GM10847 (cell line): ENCODE data around the gene TCEAL9.

ENCODE experiments used
- POLR2A ChIP-seq: IDR thresholded peaks from 2 replicates; pipeline ENCODE4 v1.6.1; 2011; ENCODE audit not compliant: insufficient read length; ENCODE audit errors: extremely low read depth

The TCEAL9 gene, protein sequence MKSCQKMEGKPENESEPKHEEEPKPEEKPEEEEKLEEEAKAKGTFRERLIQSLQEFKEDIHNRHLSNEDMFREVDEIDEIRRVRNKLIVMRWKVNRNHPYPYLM

DNA sequence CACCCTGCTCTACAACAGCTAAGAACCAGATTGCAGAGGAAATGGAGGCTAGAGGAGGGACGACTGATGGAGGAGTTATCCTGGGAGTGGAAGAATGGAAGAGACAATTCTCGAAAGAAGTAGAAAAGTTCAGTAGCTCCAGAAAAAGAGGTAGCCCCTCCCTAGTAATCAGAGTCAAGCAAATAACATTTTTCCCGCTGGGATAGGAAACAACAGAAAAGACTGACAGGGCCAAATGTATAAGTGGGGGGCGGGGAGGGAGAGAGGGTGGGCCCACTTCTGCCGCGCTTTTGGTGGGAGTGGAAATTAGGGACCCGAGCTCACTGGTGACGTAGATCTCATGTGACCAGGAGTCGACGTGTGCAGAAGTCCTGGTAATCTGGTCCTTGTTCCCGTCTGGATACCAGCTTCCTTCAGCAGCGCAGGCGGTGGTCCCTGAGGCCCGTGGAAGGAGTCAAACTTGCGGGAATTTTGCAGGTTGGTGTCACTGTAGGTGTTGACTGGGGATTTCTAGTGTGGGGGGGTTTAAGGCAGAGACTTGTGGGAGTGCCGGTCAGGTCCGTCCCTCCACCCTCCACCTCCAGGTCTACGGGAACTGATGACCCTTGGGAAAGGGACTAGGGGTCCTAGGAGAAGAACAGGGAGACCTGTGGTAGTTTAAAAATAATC lies at the start of gene TCEAL9:
Gene TCEAL9 (plus strand): TSS at position 377 of the 669 bp plus-strand sequence. CDS start 1,179 bp downstream, outside the sequence.
- TF ChIP-seq POLR2A = no peak

DNA sequence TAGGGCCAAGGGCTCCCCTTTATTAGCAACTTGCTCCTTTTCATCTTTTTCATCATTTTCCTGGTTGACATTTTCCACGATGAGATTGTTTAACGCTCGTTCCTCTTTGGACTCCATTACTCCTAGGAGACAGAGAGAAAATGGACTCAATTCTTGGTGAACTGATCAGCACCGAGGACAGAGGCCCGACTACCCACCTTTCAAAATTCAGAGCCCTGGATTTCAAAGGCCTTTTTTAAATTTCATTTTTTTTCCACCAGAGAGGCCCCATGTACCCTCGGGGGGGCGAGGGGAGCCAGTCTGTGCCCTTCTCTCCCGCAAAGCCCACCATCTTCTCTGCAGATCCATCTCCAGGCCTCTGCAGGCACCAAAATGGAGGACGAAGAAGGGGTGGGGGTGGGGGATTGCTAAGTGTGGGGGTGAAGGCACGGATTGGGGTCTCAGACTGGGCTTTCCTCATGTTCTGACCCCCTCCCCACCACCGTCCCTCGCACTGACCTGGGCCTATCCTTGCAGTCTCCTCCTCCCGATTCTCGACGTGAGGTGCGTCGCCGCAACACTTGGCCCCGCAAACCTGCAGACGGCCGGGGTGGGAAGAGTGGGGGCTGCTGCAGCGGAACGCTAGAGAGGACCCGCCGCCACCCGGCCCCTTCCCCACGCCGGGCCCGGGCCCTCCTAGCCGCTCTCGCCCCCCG lies 46.3 kb upstream of the TCEAL9 start:
- no peak for TF ChIP-seq POLR2A

DNA sequence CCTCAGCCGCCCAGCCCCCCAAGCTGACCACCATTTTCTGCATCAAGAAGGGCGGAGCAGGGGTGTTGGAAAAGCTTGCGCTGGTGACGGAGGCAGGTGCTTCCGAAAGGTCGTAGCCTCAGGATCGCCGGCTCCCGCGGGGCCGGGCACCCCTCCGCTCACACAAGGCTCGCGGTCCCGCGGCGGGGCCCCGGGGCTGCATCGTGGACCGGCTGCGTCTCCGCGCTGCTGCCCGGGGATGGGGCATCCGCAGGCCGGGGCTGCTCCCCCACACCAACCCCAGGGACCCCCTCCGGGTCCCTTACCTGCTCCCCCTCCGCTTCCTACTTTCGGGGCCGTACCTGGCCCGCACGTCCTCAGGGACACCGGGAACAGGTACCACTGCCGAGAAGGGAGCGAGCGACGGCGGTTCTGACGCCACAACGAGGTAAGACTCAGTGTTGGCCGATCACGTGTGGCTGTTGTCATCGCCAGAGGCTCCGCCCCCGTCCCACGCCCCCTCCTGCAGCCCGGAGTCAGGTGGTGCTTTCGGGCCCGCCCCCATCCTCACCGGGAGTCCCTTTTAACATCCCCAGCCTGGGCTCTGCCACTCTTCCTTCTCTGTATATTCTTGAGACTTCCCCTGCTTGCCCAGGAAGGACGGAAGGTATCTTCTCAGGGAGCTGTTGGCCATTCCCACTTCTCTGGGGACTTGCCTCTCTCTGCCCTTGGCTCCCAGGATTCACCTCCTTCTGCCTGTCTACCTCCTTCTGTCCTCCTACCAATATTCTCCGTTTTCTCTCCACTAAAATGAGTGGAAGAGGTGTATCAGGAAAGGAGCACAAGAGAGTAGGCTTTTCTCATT lies 45.5 kb upstream of the TCEAL9 start, which contains the start of gene BEX2:
Gene BEX2 (minus strand): TSS at position 436 of the 844 bp plus-strand sequence. CDS start 1,014 bp downstream, outside the sequence.
- TF ChIP-seq POLR2A = no peak

DNA sequence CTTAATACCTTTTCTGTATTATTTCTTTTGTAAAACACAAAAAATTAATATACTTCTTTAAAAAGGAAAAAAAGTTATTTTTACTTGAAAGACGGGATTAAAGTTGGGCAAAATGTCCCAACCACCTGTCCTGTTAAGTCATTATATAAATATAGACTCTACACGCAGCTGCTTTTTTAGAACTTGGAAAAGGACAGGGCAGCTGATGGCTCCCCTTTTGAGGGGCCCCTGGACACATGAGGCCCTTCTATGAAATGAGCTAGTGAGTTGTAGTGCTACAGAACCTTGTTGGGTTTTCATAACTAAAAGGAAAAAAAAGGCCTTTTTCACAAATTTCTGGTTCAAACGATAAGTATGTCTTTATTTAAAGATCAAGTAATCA lies 44.9 kb upstream of the TCEAL9 start:
- no peak for TF ChIP-seq POLR2A

DNA sequence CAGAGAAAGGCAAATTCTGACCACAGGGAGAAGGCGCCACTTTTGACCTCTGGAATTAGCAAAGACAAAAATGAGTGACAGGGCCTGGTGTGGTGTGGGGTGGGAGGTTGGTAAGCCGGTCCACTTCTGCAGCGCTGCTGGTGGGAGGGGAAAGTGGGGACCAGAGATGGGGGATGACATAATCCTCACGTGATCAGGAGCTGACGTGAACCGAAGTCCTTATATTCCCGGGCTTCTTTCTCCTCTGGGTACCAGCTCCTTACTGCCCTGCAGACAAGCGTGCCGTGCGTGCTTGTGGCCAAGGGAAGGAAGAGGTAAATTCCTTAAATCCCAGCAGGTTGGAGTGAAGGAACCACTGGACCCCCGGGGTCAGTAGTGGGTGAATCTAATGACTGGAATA lies 26.3 kb upstream of the TCEAL9 start, which contains the start of gene TCEAL7:
Gene TCEAL7 (plus strand): TSS at position 249 of the 400 bp plus-strand sequence. CDS start 1,165 bp downstream, outside the sequence.
- no peak for TF ChIP-seq POLR2A

DNA sequence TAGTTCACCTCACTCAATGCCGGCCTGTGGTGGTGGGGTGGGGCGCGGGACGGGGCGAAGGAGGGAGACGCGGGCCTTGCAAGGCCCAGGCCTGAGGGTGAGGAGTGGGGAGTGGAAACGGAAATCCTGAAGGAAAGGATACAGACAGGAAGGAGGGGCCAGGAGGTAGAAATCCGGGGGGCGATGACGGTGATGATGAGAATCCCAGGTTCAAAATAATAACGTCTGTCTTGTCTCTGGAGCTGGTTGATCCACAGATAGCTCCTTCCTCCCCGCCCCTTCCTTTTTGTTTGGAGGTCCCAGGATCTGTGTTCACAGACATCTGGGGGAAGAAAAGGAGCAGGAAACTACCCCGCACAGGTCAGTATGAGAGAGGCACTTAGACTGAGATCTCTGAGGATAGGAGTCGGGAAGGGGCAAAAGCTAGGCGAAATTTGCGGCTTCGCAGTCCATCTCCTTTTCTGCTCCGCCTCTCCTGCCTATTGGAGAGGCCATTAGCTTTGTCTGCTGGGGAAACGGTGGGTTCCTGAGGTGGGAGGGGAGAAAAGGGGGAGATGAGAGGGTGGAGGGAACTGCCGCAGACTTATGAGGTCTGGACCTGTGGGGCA lies 25.5 kb upstream of the TCEAL9 start:
- TF ChIP-seq POLR2A = no peak

DNA sequence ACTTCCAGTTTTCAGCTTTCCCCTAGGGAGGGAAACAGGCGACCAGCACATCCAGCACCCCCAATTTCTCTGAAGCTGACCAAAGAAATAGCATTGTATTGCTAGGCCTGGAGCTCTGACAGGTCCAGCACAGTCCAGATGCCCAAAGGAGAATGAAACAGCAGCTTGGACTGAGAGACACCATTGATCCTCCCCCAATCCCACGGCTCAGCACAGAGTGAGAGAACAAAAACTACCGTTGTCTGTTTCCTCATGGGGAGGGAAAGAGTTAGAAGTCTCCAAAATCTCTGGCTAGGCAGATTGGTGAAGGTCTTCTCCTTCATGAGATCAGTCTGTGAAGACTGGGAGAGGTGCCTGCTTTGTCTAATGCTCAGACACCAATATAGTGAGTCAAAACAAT lies 17.6 kb upstream of the TCEAL9 start:
- no peak for TF ChIP-seq POLR2A

DNA sequence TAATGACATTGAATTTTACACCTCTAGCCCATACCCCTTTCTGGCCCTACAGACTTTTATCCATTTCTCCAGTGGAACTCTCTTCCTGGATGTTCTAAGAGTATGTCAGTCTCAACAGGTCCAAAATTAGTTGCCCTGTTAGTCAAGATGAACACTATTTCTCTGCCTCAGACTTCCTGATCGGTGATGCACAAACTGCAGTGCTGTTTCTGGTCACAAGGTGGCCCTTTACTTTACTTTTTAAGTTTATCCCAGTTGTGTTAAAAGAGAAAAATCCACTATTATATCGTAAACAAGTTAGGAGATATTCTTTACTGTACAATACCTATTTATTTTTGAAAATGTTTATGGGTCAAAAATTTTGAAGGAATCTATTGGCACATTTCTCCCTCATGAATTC lies 13.2 kb upstream of the TCEAL9 start:
- TF ChIP-seq POLR2A = no peak

DNA sequence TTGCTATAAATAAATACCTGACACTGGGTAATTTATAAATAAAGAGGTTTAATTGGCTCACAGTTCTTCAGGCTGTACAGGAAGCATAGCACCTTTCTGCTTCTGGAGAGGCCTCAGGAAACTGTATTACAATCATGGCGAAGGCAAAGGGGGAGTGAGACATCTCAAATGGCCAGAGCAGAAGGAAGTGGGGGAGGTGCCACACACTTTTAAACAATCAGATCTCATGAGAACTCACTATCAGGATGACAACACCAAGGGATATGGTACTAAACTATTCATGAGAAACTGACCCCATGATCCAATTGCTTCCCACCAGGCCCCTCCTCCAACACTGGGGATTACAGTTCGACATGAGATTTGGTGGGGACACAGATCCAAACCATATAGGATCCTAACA lies 11.7 kb upstream of the TCEAL9 start:
- TF ChIP-seq POLR2A = no peak

DNA sequence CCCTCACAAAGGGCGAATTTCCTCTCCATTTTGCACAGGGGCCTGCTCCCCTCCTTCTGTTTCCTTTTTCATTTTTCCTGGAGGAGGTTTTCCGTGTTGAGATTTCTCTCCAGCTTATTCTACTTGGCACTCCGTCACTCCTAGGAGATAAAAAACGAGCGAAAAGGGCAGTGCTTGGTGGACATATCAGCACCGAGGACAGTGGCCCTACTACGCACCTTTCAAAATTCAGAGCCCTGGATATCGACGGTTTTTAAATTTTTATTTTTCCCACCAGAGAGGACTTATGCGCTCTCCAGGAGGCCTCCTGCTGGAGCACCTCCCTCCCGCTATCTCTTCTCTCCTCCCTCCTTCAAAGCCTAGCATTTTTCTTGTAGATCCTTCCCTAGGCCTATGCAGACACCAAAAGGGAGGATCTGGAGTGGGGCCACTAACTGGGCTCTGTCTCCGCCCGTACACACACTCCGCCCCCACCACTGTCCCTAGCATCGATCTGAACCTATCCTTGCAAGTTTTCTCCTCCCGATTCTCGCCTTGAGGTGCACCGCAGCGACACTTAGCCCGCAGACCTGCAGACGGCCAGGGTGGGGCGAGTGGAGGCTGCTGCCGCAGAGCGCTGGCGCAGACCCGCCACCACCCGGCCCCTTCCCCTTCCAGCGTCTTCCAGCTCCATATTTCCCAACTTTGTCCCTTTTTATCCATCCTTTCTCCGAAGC lies 8.5 kb upstream of the TCEAL9 start:
- no peak for TF ChIP-seq POLR2A

DNA sequence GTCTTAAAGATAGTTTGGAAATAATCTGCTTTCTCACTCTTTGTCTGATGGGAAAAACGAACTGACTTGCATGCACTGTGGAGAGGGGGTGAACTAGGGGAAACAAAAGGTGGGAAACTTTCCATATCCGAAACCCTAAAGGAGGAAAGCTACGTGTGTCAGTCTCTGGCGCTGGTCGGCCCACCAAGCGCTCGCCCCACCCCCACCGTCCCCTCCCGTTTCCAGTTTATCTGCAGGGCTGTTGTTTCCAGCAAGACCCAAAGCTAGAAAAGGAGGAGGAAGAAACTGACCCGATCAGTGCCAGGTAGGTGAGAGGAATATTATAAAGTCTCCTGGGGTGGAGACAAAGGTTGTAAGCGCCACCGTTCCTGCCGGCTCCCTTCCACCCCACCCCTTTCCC lies 552 bp downstream of the TCEAL9 start:
- TF ChIP-seq POLR2A = no peak

DNA sequence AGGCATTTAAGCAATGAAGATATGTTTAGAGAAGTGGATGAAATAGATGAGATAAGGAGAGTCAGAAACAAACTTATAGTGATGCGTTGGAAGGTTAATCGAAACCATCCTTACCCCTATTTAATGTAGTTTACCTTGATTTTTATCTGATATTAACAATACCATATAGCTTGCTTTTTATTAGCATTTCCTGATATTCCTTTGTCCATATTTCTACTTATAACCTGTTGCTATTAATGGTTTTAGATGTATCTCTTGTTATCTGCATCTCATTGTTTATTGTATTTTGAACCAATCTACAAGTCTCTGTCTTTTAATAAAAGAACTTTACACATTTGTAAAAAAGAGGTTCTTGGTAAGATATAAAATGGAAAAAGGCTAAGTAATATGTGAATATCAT lies 1.6 kb downstream of the TCEAL9 start:
- TF ChIP-seq POLR2A = no peak

DNA sequence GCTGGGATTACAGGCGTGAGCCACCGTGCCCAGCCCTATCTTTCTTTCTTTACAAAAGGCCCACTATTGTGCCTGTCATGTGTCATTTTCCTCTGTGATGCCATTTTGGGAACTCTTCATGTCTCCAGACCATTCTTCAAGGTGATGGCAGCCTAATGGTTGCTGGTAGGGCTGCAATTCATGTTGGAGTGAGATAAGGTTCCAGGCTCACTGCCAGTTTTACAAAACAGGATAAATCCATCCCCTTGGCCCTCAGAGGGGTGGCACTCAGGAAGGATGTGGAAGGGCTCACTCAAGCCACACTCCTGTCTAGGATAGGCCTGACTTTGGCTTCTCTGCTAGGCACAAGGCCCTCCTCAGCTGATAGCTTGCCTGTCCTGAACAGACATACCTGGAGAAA lies 3.8 kb downstream of the TCEAL9 start:
- TF ChIP-seq POLR2A = no peak

DNA sequence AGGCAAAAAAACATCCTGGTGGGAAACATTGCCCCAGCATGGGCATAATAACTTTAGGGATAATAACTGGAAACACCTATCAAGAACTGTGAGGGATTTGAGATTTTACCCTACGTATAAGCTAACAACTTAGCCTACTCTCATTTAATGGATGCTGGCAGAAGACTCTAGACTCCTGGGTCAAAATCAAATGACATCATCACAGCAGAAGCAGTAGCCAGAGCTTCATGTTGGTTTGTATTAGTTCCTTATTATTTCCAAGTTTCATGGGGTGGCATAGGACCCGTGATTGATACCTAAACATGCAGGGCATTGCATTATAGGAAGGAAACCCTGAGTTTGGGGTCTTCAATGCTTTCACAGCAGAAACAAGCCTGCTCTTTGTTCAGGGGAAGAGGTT lies 4.6 kb downstream of the TCEAL9 start:
- no peak for TF ChIP-seq POLR2A
